ENCODE measurements around the gene ROR1.

Gene ROR1

GRCh38 chr1:64062941-64063581 is 289.2 kb downstream of the ROR1 start:
- H3K4me3 ChIP-seq (ENCODE audit: low read depth, low read length): no peak overlapping the region
- no peak for DNase-seq (ENCODE audit: low read depth)
- TF ChIP-seq POLR2A (IDR thresholded peaks at IDR 0.05; ENCODE audit: extremely low read depth, insufficient read length) (no peak), MAX (IDR thresholded peaks at IDR 0.05; ENCODE audit: low read depth, low read length) (no peak), MYC (IDR thresholded peaks at IDR 0.05; ENCODE audit: low read depth, low read length) (no peak), CTCF (IDR thresholded peaks at IDR 0.05; ENCODE audit: low read depth, low read length) (no peak)

GRCh38 chr1:64065571-64065970 is 291.8 kb downstream of the ROR1 start:
- TF ChIP-seq MAX (IDR thresholded peaks at IDR 0.05; ENCODE audit: low read depth, low read length) (no peak), CTCF (IDR thresholded peaks at IDR 0.05; ENCODE audit: low read depth, low read length) (no peak), POLR2A (IDR thresholded peaks at IDR 0.05; ENCODE audit: extremely low read depth, insufficient read length) (no peak), MYC (IDR thresholded peaks at IDR 0.05; ENCODE audit: low read depth, low read length) (no peak)
- H3K4me3 ChIP-seq (ENCODE audit: low read depth, low read length): no peak overlapping the region
- DNase-seq (ENCODE audit: low read depth): no peak

GRCh38 chr1:64072089-64072793 is 298.4 kb downstream of the ROR1 start:
- TF ChIP-seq MAX (IDR thresholded peaks at IDR 0.05; ENCODE audit: low read depth, low read length) (no peak), CTCF (IDR thresholded peaks at IDR 0.05; ENCODE audit: low read depth, low read length) (no peak), MYC (IDR thresholded peaks at IDR 0.05; ENCODE audit: low read depth, low read length) (no peak), POLR2A (IDR thresholded peaks at IDR 0.05; ENCODE audit: extremely low read depth, insufficient read length) (no peak)
- no peak for DNase-seq (ENCODE audit: low read depth)

GRCh38 chr1:64073705-64074104 is 299.9 kb downstream of the ROR1 start:
- TF ChIP-seq MAX (IDR thresholded peaks at IDR 0.05; ENCODE audit: low read depth, low read length) (no peak), POLR2A (IDR thresholded peaks at IDR 0.05; ENCODE audit: extremely low read depth, insufficient read length) (no peak), CTCF (IDR thresholded peaks at IDR 0.05; ENCODE audit: low read depth, low read length) (no peak), MYC (IDR thresholded peaks at IDR 0.05; ENCODE audit: low read depth, low read length) (no peak)
- no peak for DNase-seq (ENCODE audit: low read depth)
- H3K4me3 ChIP-seq (ENCODE audit: low read depth, low read length): no peak overlapping the region

More at GRCh38 chr1:64072089-64072793, 298.4 kb downstream of the ROR1 start:
- no peak overlapping the region for H3K4me3 ChIP-seq (ENCODE audit: low read depth, low read length)

GRCh38 chr1:64074767-64075166 is 300.9 kb downstream of the ROR1 start:
- no peak for DNase-seq (ENCODE audit: low read depth)
- TF ChIP-seq POLR2A (IDR thresholded peaks at IDR 0.05; ENCODE audit: extremely low read depth, insufficient read length) (no peak), MYC (IDR thresholded peaks at IDR 0.05; ENCODE audit: low read depth, low read length) (no peak), CTCF (IDR thresholded peaks at IDR 0.05; ENCODE audit: low read depth, low read length) (no peak), MAX (IDR thresholded peaks at IDR 0.05; ENCODE audit: low read depth, low read length) (no peak)
- H3K4me3 ChIP-seq (ENCODE audit: low read depth, low read length): no peak overlapping the region
